Endothelial cell of umbilical vein (primary cell): Measurements from ENCODE around the gene ATP10A.

Experiments used
- CTCF ChIP-seq, 2 donors: IDR thresholded peaks; 1 replicate in 1 of 2; 2 replicates in 1 of 2; pipeline ENCODE4 v1.5.1; 2011; ENCODE audit warnings: low read length in 2 of 2, mild to moderate bottlenecking in 2 of 2, moderate library complexity in 2 of 2, control low read depth in 1 of 2, inconsistent platforms in 1 of 2, low read depth in 1 of 2; ENCODE audit not compliant: insufficient read depth in 1 of 2; ENCODE audit errors: extremely low read depth in 1 of 2
- EZH2 ChIP-seq: IDR thresholded peaks from 2 replicates; pipeline ENCODE4 v1.6.1; 2012; ENCODE audit warnings: borderline replicate concordance, low read depth, mild to moderate bottlenecking, moderate library complexity, low read length, inconsistent platforms; ENCODE audit not compliant: severe bottlenecking
- FOS ChIP-seq: IDR thresholded peaks from 2 replicates; pipeline ENCODE4 v1.6.1; 2011; ENCODE audit warnings: mild to moderate bottlenecking, low read length, moderate library complexity, borderline replicate concordance; ENCODE audit not compliant: insufficient read depth
- GATA2 ChIP-seq: IDR thresholded peaks from 2 replicates; pipeline ENCODE4 v1.7.0; 2011; ENCODE audit warnings: low read depth, mild to moderate bottlenecking, moderate library complexity, mixed read lengths, low read length; ENCODE audit not compliant: insufficient read length, insufficient read depth
- JUN ChIP-seq: IDR thresholded peaks from 2 replicates; pipeline ENCODE4 v1.6.1; 2011; ENCODE audit warnings: borderline replicate concordance, low read depth; ENCODE audit not compliant: insufficient read length, insufficient read depth
- MAX ChIP-seq: IDR thresholded peaks from 2 replicates; pipeline ENCODE4 v1.6.1; 2011; ENCODE audit not compliant: insufficient read depth, insufficient read length
- MYC ChIP-seq: IDR thresholded peaks from one replicate; pipeline ENCODE4 v1.6.1; 2011; ENCODE audit warnings: mild to moderate bottlenecking, low read depth, low read length
- POLR2A ChIP-seq: IDR thresholded peaks from 2 replicates; pipeline ENCODE4 v1.6.1; 2012; ENCODE audit warnings: low read depth, mild to moderate bottlenecking, control low read depth, low read length
- POLR2AphosphoS5 ChIP-seq: IDR thresholded peaks from 2 replicates; pipeline ENCODE4 v1.6.1; 2012; ENCODE audit warnings: low read depth, mild to moderate bottlenecking, control low read depth, low read length, moderate library complexity; ENCODE audit not compliant: insufficient read depth

- TF ChIP-seq CTCF (IDR thresholded peaks at IDR 0.05; ENCODE audit: extremely low read depth in 1 of 2, insufficient read depth in 1 of 2, low read depth in 1 of 2, low read length in 2 of 2), result no peak
- TF ChIP-seq EZH2, result no peak
- TF ChIP-seq POLR2A, result no peak
- TF ChIP-seq POLR2AphosphoS5, result no peak
- TF ChIP-seq FOS, result no peak
- TF ChIP-seq MAX, result no peak
- no peak for TF ChIP-seq MYC
- TF ChIP-seq JUN, result no peak
- no peak for TF ChIP-seq GATA2
These were observed 23.4 kb downstream of the ATP10A start for GRCh38 chr15:25839638-25840156.
